Chondrocyte (in vitro differentiated cells): Measurements from ENCODE around the gene SIPA1L3. TPM values are rescaled to one million over a fixed set of nuclear protein-coding genes. Genes with fewer than 3 reads are reported as not detected.

ENCODE experiments used
- DNase-seq: peaks from one replicate; pipeline ENCODE4 v3.0.0; 2021; ENCODE audit warnings: mixed read lengths, low spot score
- H3K27ac Mint-ChIP-seq: one replicate; pipeline ENCODE4 v1.8.0; 2021; ENCODE audit warnings: mild to moderate bottlenecking, moderate library complexity, mixed read lengths; ENCODE audit not compliant: unreplicated experiment
- H3K27me3 Mint-ChIP-seq: 2 replicates; pipeline ENCODE4 v1.8.0; 2021; ENCODE audit warnings: low read depth, mixed read lengths
- H3K36me3 Mint-ChIP-seq: 2 replicates; pipeline ENCODE4 v1.8.0; 2021; ENCODE audit warnings: low read depth, mixed read lengths
- H3K4me1 Mint-ChIP-seq: 2 replicates; pipeline ENCODE4 v1.8.0; 2021; ENCODE audit warnings: low read depth, mild to moderate bottlenecking, mixed read lengths
- H3K4me3 Mint-ChIP-seq: one replicate; pipeline ENCODE4 v1.8.0; 2021; ENCODE audit warnings: mild to moderate bottlenecking, moderate library complexity, mixed read lengths; ENCODE audit not compliant: unreplicated experiment
- H3K9me3 Mint-ChIP-seq: 2 replicates; pipeline ENCODE4 v1.8.0; 2021; ENCODE audit warnings: low read depth, mixed read lengths
- total RNA-seq: library from RNA; stranded (reverse); gene quantifications from 3 replicates; pipeline ENCODE4 v1.2.1, GENCODE V29; 2021
- TF ChIP-seq, protein P1 (sequence below): fragments of 200-600 bp; sonication (generic); IDR thresholded peaks from 2 replicates; pipeline ENCODE4 v1.5.0; 2021; ENCODE audit warnings: antibody characterized with exemption, mild to moderate bottlenecking, moderate library complexity

SIPA1L3 gene
- total RNA-seq, 1 donor from 2014 or later, result 17.5 TPM

DNA sequence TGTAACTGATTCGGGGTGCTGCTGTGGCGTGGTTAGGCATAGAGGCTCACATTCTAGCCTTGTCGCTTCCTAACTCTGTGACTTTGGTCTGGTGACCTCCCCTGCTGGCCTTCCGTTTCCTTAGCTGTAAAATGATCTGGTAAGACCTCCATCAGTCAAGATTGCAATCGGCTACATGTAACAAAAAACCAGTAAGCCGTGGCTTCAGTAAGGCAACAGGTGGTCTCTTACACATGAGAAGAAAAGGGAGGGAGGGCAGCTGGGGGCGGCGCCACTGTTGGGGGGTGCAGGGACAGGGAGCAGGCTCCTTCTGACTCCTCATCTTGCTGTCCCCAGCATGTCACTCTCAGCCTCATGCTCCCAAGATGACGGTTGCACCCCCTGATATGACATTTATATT, 148.0 kb downstream of the SIPA1L3 start:
- Mint-ChIP-seq H3K9me3 (no peaks in the 10 kb centered on the region), H3K27ac (no peak overlapping the region), H3K27me3 (no peaks in the 10 kb centered on the region), H3K4me3 (no peak overlapping the region), H3K36me3 (no peaks in the 10 kb centered on the region), H3K4me1 (peaks cover 17% of the 10 kb centered on the region)
- TF ChIP-seq, protein P1, sequence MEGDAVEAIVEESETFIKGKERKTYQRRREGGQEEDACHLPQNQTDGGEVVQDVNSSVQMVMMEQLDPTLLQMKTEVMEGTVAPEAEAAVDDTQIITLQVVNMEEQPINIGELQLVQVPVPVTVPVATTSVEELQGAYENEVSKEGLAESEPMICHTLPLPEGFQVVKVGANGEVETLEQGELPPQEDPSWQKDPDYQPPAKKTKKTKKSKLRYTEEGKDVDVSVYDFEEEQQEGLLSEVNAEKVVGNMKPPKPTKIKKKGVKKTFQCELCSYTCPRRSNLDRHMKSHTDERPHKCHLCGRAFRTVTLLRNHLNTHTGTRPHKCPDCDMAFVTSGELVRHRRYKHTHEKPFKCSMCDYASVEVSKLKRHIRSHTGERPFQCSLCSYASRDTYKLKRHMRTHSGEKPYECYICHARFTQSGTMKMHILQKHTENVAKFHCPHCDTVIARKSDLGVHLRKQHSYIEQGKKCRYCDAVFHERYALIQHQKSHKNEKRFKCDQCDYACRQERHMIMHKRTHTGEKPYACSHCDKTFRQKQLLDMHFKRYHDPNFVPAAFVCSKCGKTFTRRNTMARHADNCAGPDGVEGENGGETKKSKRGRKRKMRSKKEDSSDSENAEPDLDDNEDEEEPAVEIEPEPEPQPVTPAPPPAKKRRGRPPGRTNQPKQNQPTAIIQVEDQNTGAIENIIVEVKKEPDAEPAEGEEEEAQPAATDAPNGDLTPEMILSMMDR, result no peak
- DNase-seq, result no peak

DNA sequence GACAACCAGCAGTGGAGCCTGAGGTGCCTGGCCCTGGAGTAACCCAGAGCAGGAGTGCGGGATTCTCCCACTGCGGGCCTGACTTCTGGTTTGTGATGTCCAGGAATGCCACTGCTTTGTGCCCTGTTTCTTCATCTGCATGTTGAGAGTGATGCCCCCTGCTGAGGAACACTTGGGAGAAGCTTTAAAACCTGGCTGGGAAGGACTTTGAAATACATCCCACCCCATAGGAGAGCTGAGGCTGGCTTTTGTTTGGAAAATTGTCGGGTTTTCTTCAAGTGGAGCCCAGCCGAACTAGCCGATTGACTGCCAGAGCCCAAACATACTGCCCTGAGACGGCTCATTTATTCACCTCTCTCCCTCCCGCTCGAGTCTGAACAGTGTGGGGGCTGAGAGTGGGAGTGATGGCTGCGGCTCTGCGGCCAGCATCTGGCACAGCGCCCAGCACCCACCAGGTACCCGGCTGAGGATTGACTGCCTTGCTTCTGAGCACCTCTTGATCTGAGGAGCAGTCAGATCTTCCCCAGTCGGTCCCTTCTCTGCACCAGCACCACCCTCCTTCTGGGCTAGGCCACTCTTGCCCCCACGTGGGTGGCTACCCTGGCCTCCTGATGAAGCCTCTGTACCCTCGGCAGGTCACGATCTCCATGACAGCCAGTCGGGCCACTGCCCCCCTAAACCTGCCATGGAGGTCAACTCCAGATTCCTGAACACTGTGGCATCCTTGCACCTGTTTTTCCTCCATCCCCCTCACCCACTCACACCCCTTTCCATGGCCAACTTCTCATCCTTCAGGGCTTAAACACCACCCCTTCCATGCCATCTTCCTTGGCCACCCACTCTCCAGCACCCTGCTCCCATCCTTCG, 148.9 kb downstream of the SIPA1L3 start:
- Mint-ChIP-seq H3K27ac (peak overlapping the region; percentile 1), H3K36me3 (no peaks in the 10 kb centered on the region), H3K4me1 (peaks cover 18% of the 10 kb centered on the region)

DNA sequence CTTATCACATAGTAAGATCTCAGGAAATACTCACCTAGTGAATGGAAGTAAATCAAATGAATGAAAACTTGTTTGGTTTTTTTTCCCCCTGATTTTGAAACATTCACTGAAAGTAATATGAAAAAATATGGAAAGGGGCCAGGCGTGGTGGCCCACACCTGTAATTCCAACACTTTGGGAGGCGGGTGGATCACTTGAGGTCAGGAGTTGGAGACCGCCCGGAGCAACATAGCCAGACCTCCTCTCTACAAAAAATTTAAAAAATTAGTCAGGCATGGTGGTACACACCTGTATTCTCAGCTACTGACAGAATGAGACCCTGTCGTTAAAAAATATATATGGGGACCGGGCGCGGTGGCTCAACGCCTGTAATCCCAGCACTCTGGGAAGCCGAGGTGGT, 149.6 kb downstream of the SIPA1L3 start:
- Mint-ChIP-seq H3K27ac (no peak overlapping the region), H3K4me1 (peaks cover 25% of the 10 kb centered on the region), H3K4me3 (no peak overlapping the region), H3K27me3 (no peaks in the 10 kb centered on the region), H3K36me3 (no peaks in the 10 kb centered on the region), H3K9me3 (no peaks in the 10 kb centered on the region)
- no peak for DNase-seq
- TF ChIP-seq, protein P1, result no peak

More for the DNA sequence above, 148.9 kb downstream of the SIPA1L3 start:
- H3K9me3 Mint-ChIP-seq, result no peaks in the 10 kb centered on the region
- H3K27me3 Mint-ChIP-seq, result no peaks in the 10 kb centered on the region
- no peak overlapping the region for H3K4me3 Mint-ChIP-seq
- no peak for DNase-seq
- TF ChIP-seq, protein P1, result peak; percentile 37

DNA sequence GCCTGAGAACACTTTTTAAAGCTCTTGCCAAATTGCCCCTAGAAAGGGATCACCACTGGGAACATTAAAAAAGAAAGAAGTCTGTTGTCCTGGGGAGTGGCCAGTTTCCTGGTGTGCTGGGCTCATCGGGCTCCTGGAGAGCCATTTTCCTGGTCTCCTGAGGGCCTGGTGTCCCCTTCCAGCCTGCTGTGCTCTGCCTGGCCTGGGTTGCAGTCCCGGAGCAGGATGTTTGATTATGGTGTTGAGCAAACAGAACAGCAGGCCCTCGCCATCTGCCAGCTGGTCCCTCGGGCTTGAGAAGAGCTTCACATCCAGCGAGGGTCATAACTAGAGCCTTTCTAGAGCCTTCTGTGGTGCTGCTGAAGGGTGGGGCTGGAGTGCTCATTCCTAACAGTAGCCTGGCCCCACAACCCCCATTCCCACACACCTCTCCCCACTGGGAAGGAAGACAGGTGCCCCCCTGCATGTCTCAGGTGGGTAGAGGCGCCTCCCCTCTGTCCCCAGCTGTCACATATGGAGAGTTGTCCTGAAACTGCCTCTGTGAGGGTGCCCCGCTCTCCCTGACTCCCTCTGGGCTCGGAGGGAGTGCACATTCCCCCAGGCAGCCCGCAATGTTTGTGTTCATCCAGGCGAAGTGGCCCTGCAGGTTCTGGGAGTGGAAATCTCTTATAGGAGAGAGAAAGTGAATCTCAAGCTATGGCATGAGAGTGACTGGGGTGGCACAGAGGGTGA, 151.1 kb downstream of the SIPA1L3 start:
- H3K4me1 Mint-ChIP-seq, result peaks cover 31% of the 10 kb centered on the region
- TF ChIP-seq, protein P1, result no peak
- no peaks in the 10 kb centered on the region for H3K36me3 Mint-ChIP-seq
- H3K27ac Mint-ChIP-seq, result no peak overlapping the region
- no peak for DNase-seq
- H3K27me3 Mint-ChIP-seq, result no peaks in the 10 kb centered on the region
- no peaks in the 10 kb centered on the region for H3K9me3 Mint-ChIP-seq
- H3K4me3 Mint-ChIP-seq, result no peak overlapping the region

DNA sequence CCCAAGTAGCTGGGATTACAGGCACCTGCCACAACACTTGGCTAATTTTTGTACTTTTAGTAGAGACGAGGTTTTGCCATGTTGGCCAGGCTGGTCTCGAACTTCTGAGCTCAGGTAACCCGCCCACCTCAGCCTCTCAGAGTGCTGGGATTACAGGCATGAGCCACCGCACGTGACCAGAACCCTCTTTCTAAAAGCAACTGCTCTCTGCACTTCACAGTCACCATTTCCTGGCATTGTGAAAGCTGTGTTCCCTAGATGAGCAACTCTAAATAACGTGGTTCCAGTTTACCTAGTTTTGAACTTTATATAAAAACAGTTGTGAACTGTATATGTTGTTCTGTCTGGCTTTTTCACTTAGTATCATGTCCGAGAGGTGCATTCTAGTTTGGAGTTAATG, 152.9 kb downstream of the SIPA1L3 start:
- TF ChIP-seq, protein P1, result no peak
- H3K4me1 Mint-ChIP-seq, result peaks cover 34% of the 10 kb centered on the region
- H3K36me3 Mint-ChIP-seq, result no peaks in the 10 kb centered on the region
- H3K4me3 Mint-ChIP-seq, result no peak overlapping the region
- no peaks in the 10 kb centered on the region for H3K9me3 Mint-ChIP-seq
- no peak overlapping the region for H3K27ac Mint-ChIP-seq
- no peak for DNase-seq
- H3K27me3 Mint-ChIP-seq, result no peaks in the 10 kb centered on the region
